Measurements from ENCODE around the gene E4F1. TPM values are rescaled to one million over a fixed set of nuclear protein-coding genes. Genes with fewer than 3 reads are reported as not detected.

The E4F1 gene
- total and polyA plus RNA-seq, 9 of the 15 experiments (the other 6 are each of a cell fraction or from before 2014, with no cell fraction given), result 0.48 to 94.9 (median 20.4) TPM

DNA sequence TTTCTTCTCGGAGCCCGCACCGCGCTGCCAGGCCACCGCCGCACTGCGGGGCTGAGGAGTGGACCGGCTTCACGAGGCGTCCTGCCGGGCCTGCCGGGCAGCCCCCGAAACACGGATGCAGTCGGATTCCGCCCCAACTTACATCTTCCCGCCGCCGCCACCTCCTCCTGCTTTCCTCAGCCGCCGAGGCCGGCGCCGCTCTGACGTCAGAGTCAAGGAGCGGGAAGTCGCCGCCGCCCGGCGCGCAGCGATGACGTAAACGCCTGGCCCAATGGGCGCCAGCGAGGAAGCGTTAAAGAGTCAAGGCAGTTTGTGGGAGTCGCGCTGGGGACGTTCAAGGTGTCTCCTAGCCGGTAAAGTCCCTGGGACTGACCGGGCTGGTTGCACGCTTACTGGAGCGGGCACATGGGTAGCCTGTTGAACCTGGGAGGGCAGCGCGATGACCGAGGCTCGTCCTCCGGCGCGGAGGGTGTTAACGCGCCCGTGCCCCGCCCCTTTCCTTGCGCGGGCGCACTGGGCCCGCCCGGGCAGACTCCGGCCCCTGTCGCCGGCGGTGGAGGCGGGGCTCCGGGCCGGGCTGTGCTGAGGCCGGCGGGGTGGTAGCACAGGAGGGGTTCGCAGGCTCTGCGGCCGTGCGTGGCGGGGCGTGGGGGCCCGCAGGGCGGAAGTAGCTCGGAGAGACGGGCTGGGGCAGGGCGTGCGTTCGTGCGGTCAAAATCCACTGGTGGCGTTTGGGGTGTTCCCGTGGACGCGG is 44.7 kb downstream of the E4F1 start, which contains the start of gene RNPS1 (continued):
- TF ChIP-seq, protein P1, sequence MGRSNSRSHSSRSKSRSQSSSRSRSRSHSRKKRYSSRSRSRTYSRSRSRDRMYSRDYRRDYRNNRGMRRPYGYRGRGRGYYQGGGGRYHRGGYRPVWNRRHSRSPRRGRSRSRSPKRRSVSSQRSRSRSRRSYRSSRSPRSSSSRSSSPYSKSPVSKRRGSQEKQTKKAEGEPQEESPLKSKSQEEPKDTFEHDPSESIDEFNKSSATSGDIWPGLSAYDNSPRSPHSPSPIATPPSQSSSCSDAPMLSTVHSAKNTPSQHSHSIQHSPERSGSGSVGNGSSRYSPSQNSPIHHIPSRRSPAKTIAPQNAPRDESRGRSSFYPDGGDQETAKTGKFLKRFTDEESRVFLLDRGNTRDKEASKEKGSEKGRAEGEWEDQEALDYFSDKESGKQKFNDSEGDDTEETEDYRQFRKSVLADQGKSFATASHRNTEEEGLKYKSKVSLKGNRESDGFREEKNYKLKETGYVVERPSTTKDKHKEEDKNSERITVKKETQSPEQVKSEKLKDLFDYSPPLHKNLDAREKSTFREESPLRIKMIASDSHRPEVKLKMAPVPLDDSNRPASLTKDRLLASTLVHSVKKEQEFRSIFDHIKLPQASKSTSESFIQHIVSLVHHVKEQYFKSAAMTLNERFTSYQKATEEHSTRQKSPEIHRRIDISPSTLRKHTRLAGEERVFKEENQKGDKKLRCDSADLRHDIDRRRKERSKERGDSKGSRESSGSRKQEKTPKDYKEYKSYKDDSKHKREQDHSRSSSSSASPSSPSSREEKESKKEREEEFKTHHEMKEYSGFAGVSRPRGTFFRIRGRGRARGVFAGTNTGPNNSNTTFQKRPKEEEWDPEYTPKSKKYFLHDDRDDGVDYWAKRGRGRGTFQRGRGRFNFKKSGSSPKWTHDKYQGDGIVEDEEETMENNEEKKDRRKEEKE (IDR thresholded peaks at IDR 0.05; ENCODE audit: borderline replicate concordance in 1 of 2, control insufficient read depth in 1 of 2, low read depth in 2 of 2, low read length in 1 of 2), result no peak
- TF ChIP-seq, protein P2, sequence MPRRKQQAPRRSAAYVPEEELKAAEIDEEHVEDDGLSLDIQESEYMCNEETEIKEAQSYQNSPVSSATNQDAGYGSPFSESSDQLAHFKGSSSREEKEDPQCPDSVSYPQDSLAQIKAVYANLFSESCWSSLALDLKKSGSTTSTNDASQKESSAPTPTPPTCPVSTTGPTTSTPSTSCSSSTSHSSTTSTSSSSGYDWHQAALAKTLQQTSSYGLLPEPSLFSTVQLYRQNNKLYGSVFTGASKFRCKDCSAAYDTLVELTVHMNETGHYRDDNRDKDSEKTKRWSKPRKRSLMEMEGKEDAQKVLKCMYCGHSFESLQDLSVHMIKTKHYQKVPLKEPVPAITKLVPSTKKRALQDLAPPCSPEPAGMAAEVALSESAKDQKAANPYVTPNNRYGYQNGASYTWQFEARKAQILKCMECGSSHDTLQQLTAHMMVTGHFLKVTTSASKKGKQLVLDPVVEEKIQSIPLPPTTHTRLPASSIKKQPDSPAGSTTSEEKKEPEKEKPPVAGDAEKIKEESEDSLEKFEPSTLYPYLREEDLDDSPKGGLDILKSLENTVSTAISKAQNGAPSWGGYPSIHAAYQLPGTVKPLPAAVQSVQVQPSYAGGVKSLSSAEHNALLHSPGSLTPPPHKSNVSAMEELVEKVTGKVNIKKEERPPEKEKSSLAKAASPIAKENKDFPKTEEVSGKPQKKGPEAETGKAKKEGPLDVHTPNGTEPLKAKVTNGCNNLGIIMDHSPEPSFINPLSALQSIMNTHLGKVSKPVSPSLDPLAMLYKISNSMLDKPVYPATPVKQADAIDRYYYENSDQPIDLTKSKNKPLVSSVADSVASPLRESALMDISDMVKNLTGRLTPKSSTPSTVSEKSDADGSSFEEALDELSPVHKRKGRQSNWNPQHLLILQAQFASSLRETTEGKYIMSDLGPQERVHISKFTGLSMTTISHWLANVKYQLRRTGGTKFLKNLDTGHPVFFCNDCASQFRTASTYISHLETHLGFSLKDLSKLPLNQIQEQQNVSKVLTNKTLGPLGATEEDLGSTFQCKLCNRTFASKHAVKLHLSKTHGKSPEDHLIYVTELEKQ (CRISPR knock-in tag; IDR thresholded peaks at IDR 0.05), result no peak
- TF ChIP-seq TCF7L2 (IDR thresholded peaks at IDR 0.05; ENCODE audit: low read depth, low read length) (no peak), CBFB (CRISPR knock-in tag; IDR thresholded peaks at IDR 0.05) (peak; percentile 69; the same call in 1 of the 2 replicates), CCNT2 (IDR thresholded peaks at IDR 0.05; ENCODE audit: borderline replicate concordance, extremely low read depth, insufficient read length, low read depth, low read length) (no peak), PHF8 (IDR thresholded peaks at IDR 0.05; ENCODE audit: borderline replicate concordance, low read length) (peak; percentile 94), SNRNP70 (optimal IDR thresholded peaks at IDR 0.05; ENCODE audit: low read depth, low read length) (no peak)
- TF ChIP-seq, protein P3, sequence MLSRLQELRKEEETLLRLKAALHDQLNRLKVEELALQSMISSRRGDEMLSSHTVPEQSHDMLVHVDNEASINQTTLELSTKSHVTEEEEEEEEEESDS (CRISPR knock-in tag; IDR thresholded peaks at IDR 0.05), result no peak
- TF ChIP-seq, protein P4, sequence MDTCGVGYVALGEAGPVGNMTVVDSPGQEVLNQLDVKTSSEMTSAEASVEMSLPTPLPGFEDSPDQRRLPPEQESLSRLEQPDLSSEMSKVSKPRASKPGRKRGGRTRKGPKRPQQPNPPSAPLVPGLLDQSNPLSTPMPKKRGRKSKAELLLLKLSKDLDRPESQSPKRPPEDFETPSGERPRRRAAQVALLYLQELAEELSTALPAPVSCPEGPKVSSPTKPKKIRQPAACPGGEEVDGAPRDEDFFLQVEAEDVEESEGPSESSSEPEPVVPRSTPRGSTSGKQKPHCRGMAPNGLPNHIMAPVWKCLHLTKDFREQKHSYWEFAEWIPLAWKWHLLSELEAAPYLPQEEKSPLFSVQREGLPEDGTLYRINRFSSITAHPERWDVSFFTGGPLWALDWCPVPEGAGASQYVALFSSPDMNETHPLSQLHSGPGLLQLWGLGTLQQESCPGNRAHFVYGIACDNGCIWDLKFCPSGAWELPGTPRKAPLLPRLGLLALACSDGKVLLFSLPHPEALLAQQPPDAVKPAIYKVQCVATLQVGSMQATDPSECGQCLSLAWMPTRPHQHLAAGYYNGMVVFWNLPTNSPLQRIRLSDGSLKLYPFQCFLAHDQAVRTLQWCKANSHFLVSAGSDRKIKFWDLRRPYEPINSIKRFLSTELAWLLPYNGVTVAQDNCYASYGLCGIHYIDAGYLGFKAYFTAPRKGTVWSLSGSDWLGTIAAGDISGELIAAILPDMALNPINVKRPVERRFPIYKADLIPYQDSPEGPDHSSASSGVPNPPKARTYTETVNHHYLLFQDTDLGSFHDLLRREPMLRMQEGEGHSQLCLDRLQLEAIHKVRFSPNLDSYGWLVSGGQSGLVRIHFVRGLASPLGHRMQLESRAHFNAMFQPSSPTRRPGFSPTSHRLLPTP (IDR thresholded peaks at IDR 0.05; ENCODE audit: borderline replicate concordance, extremely low read depth, insufficient read length), result no peak
- TF ChIP-seq, protein P5, sequence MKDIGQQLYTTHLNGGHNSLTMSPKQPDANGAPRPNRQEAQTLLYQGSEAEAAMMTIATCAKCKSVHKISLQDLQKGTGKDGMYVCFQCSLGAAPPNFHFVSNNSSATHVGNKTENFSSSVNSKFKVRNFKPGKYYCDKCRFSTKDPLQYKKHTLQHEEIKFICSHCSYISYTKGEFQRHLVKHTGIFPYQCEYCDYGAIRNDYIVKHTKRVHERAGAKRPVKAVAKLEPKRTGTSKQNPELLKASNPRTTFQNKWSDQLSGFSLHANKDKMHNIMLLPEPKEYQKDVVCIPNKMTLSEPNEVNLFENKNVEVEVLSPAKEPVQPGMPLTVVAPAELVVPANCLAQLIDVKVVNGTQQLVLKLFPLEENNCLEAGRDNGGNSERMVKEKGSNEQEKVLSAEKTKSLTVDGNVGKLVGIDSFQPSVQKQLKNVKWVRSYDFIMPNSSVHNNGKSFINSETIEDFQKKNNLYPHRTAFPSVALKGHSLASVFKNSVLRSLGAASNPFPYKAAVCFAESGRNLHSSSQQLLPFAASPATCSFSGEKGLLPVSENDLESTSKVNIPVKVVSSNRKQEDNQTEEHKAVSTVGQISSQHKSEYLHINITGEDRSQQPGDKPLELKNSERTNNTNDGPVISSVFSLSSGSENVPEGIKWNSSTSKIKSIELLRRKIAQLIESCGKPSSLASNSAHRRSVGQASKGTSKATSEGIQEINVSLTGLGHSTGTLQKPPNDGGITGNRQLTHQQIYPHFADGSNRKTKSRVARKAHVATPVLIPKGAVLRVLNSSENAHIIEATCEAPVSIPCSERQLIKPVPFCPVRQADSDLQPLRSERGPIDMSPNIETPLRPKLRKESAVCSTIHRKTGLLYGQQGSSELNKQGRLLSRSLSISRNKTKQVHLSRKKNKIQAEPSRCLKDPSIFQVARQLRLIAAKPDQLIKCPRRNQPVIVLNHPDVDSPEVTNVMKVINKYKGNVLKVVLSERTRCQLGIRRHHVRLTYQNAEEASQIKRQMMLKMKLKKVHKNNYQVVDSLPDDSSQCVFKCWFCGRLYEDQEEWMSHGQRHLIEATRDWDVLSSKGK (CRISPR knock-in tag; IDR thresholded peaks at IDR 0.05), result no peak

Measured in K562 (cell line).